ENCODE results near the gene NTRK1. TPM values are rescaled to one million over a fixed set of nuclear protein-coding genes. Genes with fewer than 3 reads are reported as not detected.
A peak's percentile ranks its signal among the peaks of the same experiment; 100 is the strongest.

Gene NTRK1
- total and polyA plus RNA-seq, 4 donors = 0.15 to 0.61 (median 0.24) TPM; not detected in 1

GRCh38 chr1:156838972-156839371 lies 21.7 kb upstream of the NTRK1 start:
- peak in 2 of 3 donors; percentile 20 to 30 for DNase-seq

DNA sequence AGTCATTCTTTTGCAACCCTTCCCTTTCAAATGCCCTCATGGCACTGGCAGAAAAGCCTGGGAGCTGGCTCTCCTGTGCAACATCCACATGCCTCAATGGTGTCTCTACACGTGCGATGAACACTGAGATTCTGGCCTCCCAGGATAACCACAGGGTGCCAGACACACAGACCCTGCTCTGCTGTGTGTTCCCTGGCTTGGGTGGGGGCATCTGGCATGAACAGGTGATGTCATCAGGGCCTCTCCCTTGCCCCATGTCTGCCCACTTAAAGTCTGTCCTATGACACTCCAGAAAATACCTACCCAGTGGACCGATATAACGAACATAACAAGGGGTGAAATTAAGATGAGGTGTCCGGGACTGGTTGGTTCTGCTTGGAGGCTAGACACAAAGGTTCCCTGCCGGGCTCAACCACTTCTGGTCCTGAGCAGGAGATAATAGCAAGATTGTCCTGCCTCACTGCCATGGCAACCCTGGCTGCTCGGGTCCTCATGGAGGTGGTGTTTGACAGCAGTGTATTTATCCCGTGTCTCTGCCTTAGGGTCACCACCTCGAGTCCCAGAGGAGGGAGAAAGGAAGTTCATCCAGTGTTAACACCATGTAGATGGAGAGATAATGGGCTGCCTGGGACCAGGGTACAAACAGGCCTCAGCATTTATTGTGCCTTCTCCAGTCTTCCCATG lies 21.1 kb upstream of the NTRK1 start:
- Histone ChIP-seq H3K4me3 (no peak overlapping the region), H3K27ac (ENCODE audit: low read depth in 1 of 2, low read length in 1 of 2) (no peak overlapping the region), H3K9me3 (ENCODE audit: control insufficient read depth in 4 of 4, insufficient read depth in 3 of 4, low read length in 3 of 4) (no peaks in the 10 kb centered on the region), H3K4me1 (ENCODE audit: control insufficient read depth in 5 of 5, insufficient read depth in 5 of 5, low read length in 5 of 5) (no peaks in the 10 kb centered on the region), H3K36me3 (ENCODE audit: control insufficient read depth in 4 of 4, insufficient read depth in 4 of 4, low read length in 4 of 4) (no peaks in the 10 kb centered on the region), H3K9ac (ENCODE audit: insufficient read depth in 1 of 2, low read length in 2 of 2) (no peak overlapping the region), H3K27me3 (ENCODE audit: control insufficient read depth in 3 of 3, insufficient read depth in 3 of 3, low read length in 2 of 3) (peaks cover 0 to 43% (median 34%) of the 10 kb centered on the region in 3 donors)
- 38 to 46% methylated on average over 9 of the region's 9 CpGs for WGBS, 2 donors
- TF ChIP-seq, protein P1, sequence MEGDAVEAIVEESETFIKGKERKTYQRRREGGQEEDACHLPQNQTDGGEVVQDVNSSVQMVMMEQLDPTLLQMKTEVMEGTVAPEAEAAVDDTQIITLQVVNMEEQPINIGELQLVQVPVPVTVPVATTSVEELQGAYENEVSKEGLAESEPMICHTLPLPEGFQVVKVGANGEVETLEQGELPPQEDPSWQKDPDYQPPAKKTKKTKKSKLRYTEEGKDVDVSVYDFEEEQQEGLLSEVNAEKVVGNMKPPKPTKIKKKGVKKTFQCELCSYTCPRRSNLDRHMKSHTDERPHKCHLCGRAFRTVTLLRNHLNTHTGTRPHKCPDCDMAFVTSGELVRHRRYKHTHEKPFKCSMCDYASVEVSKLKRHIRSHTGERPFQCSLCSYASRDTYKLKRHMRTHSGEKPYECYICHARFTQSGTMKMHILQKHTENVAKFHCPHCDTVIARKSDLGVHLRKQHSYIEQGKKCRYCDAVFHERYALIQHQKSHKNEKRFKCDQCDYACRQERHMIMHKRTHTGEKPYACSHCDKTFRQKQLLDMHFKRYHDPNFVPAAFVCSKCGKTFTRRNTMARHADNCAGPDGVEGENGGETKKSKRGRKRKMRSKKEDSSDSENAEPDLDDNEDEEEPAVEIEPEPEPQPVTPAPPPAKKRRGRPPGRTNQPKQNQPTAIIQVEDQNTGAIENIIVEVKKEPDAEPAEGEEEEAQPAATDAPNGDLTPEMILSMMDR (IDR thresholded peaks at IDR 0.05; ENCODE audit: control extremely low read depth, extremely low read depth) = no peak
- DNase-seq (no peak), ATAC-seq (ENCODE audit: insufficient read depth, low FRiP score) (no peak)

More at GRCh38 chr1:156838972-156839371, 21.7 kb upstream of the NTRK1 start:
- H3K4me1 ChIP-seq (ENCODE audit: control insufficient read depth in 5 of 5, insufficient read depth in 5 of 5, low read length in 5 of 5) = no peaks in the 10 kb centered on the region
- H3K36me3 ChIP-seq (ENCODE audit: control insufficient read depth in 4 of 4, insufficient read depth in 4 of 4, low read length in 4 of 4) = no peaks in the 10 kb centered on the region
- WGBS, 2 donors = 32 to 36% methylated on average over 7 of the region's 7 CpGs
- H3K9ac ChIP-seq (ENCODE audit: insufficient read depth in 1 of 2, low read length in 2 of 2) = no peak overlapping the region
- no peak for ATAC-seq (ENCODE audit: insufficient read depth, low FRiP score)
- H3K27ac ChIP-seq (ENCODE audit: low read depth in 1 of 2, low read length in 1 of 2) = no peak overlapping the region
- H3K4me3 ChIP-seq = no peak overlapping the region
- TF ChIP-seq, protein P1 (IDR thresholded peaks at IDR 0.05; ENCODE audit: control extremely low read depth, extremely low read depth) = peak; percentile 71
- no peaks in the 10 kb centered on the region for H3K9me3 ChIP-seq (ENCODE audit: control insufficient read depth in 4 of 4, insufficient read depth in 3 of 4, low read length in 3 of 4)
- peaks cover 0 to 38% (median 28%) of the 10 kb centered on the region in 3 donors for H3K27me3 ChIP-seq (ENCODE audit: control insufficient read depth in 3 of 3, insufficient read depth in 3 of 3, low read length in 2 of 3)

DNA sequence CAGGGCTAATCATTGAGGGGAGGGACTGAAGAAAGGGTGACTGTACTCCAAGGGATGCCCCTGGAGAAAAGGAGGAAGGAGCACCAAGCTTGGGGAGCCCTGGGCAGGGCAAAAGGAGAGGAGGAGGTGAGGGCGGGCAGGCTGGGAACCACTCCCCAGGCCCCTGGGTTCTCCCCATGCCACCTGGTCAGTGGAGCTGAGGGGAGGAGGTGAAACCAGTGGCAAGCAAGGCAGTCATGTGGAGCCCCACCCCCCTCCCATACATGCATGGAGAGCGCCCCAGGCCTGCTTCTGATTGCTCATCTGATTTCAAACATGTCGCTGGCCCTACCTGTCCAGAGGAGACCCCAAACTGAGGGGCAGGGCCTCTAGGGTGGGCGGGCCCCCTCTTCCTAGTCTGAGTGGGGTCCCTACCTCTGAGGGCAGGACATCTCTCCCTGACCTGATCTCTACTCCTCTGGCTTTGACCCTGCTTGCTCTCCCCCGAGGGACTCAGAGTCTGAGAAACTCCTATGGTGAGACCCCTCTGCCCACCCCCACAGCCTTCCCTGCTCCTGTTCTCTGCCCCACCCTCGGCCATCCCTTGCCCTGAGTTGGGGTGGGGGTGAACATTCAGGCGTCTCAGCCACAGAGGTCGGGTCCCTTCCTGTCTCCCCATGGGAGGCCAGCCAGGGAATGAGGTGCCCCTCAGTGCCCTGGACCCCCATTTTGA lies 20.3 kb upstream of the NTRK1 start:
- 58 to 68% methylated on average over 7 to 8 of the region's 8 CpGs for WGBS, 2 donors
- no peak for ATAC-seq (ENCODE audit: insufficient read depth, low FRiP score)
- peaks cover 0 to 5% (median 0%) of the 10 kb centered on the region in 5 donors for H3K4me1 ChIP-seq (ENCODE audit: control insufficient read depth in 5 of 5, insufficient read depth in 5 of 5, low read length in 5 of 5)
- no peak overlapping the region for H3K27ac ChIP-seq (ENCODE audit: low read depth in 1 of 2, low read length in 1 of 2)
- DNase-seq = no peak
- no peaks in the 10 kb centered on the region for H3K36me3 ChIP-seq (ENCODE audit: control insufficient read depth in 4 of 4, insufficient read depth in 4 of 4, low read length in 4 of 4)
- no peak overlapping the region for H3K4me3 ChIP-seq
- TF ChIP-seq, protein P1 (IDR thresholded peaks at IDR 0.05; ENCODE audit: control extremely low read depth, extremely low read depth) = no peak
- peaks cover 0 to 45% (median 35%) of the 10 kb centered on the region in 3 donors for H3K27me3 ChIP-seq (ENCODE audit: control insufficient read depth in 3 of 3, insufficient read depth in 3 of 3, low read length in 2 of 3)
- H3K9ac ChIP-seq (ENCODE audit: insufficient read depth in 1 of 2, low read length in 2 of 2) = no peak overlapping the region
- no peaks in the 10 kb centered on the region for H3K9me3 ChIP-seq (ENCODE audit: control insufficient read depth in 4 of 4, insufficient read depth in 3 of 4, low read length in 3 of 4)

Measured in lung (tissue), 12 donors.